ENCODE data around the gene SMARCA1.
A peak's percentile ranks its signal among the peaks of the same experiment; 100 is the strongest.

- TF ChIP-seq CTCF (IDR thresholded peaks at IDR 0.05; ENCODE audit: low read length) (peak; percentile 36), EZH2phosphoT487 (IDR thresholded peaks at IDR 0.05; ENCODE audit: low read length) (no peak), EZH2 (optimal IDR thresholded peaks at IDR 0.05; ENCODE audit: low read depth, low read length) (no peak)
Observed at GRCh38 chrX:129462707-129463106, 60.6 kb downstream of the SMARCA1 start.

Data from MM.1S (cell line).